Heart right ventricle (tissue), 16 donors: ENCODE data around the gene UBE3B. TPM values are rescaled to one million over a fixed set of nuclear protein-coding genes. Genes with fewer than 3 reads are reported as not detected.

Experiments
- ATAC-seq, 8 donors: fragments of 200-7000 bp; cut with Tn5 transposase; one replicate each; pipeline ENCODE4 v1.9.1; 2020; ENCODE audit warnings: mild to moderate bottlenecking in 8 of 8, moderate library complexity in 8 of 8, moderate number of reproducible peaks in 1 of 8
- DNase-seq, 2 donors: peaks; one replicate each; pipeline ENCODE4 v3.0.0-alpha.2; 2020
- H3K27ac ChIP-seq, 10 donors: fragments of 200-600 bp; sonication (generic) in 2 of 10; one replicate each; pipeline versions ENCODE4 v1.5.0 to v1.8.0; 2020 to 2022; ENCODE audit warnings: mild to moderate bottlenecking in 3 of 10
- H3K27me3 ChIP-seq, 7 donors: fragments of 200-600 bp; one replicate each; pipeline ENCODE4 v1.8.0; 2021 to 2022; ENCODE audit warnings: mild to moderate bottlenecking in 2 of 7
- H3K36me3 ChIP-seq, 9 donors: fragments of 200-600 bp; sonication (generic) in 1 of 9; one replicate each; pipeline versions ENCODE4 v1.5.0 to v1.8.0; 2020 to 2022; ENCODE audit warnings: mild to moderate bottlenecking in 2 of 9
- H3K4me1 ChIP-seq, 9 donors: fragments of 200-600 bp; sonication (generic) in 1 of 9; one replicate each; pipeline versions ENCODE4 v1.5.0 to v1.8.0; 2020 to 2022; ENCODE audit warnings: mild to moderate bottlenecking in 4 of 9
- H3K4me3 ChIP-seq, 10 donors: fragments of 200-600 bp; sonication (generic) in 2 of 10; one replicate each; pipeline versions ENCODE4 v1.5.0 to v1.8.0; 2020 to 2022; ENCODE audit warnings: mild to moderate bottlenecking in 7 of 10, moderate library complexity in 2 of 10
- H3K9me3 ChIP-seq, 11 donors: fragments of 200-600 bp in 10 of 11; sonication (generic) in 2 of 11; one replicate each; pipeline versions ENCODE4 v1.5.0 to v1.8.0; 2013 to 2022; ENCODE audit warnings: mild to moderate bottlenecking in 2 of 11, control low read depth in 1 of 11, moderate library complexity in 1 of 11
- WGBS, 2 donors: extraction: QIAGEN DNeasy Blood & Tissue Kit; methylation state at CpG; one replicate each; pipeline ENCODE4 v1.1.7; 2013; ENCODE audit warnings: inconsistent platforms in 1 of 2; 5-methylcytosine and 5-hydroxymethylcytosine counted together
- intact Hi-C, 10 donors: fragments of 100-400 bp; cut with DNase I; formaldehyde crosslinking; loops; one replicate each; pipeline versions ENCODE4 v1.11.1 to v1.14.2; 2022
- polyA plus RNA-seq, 2 donors: library from polyadenylated mRNA; stranded (reverse); fragments of 200-250 nt; gene quantifications; one replicate each; pipeline ENCODE4 v1.2.3, GENCODE V29; 2013
- total RNA-seq, 10 donors: library from RNA; stranded (reverse); fragmentation: NEBNext Ultra II Directional in 3 of 10; extraction: Animal tissue kit (Norgen Biotek cat#: 25700) in 3 of 10; gene quantifications; one replicate each; pipeline versions ENCODE4 v1.2.1 to v1.2.4, GENCODE V29; 2021 to 2023
- TF ChIP-seq, protein P1 (sequence below), 9 donors: fragments of 200-600 bp; sonication (generic) in 2 of 9; IDR thresholded peaks; one replicate each; pipeline versions ENCODE4 v1.5.0 to v1.8.0; 2021 to 2022; ENCODE audit warnings: antibody characterized with exemption in 9 of 9, mild to moderate bottlenecking in 5 of 9, moderate library complexity in 1 of 9
- donor health status: Arrhythmogenic right ventricular cardiomyopathy.
- donor health status: ischemic (EF 13 %, LVEDD 7.1; RV severe dilation, severe dysfunction).
- donor health status: healthy with polysubstance abuse.
- donor health status: DM: no; HTN: yes; CAD: no.
- donor health status: DM: no; HTN: no; CAD: no.
- donor health status: ischemic (EF 25% LVEDD 6.9; RV normal size, moderate dysfunction).
- donor health status: ischemic (EF 25% LVEDD 5.7; RV mildly dilated, moderate dysfunction).
- donor health status: healthy.
- donor health status: DM: yes; HTN: yes; CAD: no.
- donor health status: Ischemic cardiomyopathy.
- donor health status: ischemic (EF 35%, LVEDD 5.7; RV mildly dilated, moderate dysfunction).
- donor health status: nonischemic (EF 11% LVEDD 7.7; RV severe dilation, severe dysfunction).
- donor health status: DM: yes; HTN: yes; CAD: no.
- donor health status: PGD.
- donor health status: ischemic (EF 29% LVEDD 5.4; RV normal size, mild dysfunction).
- donor health status: nonischemic (EF 23%, LVEDD 6.1; RV moderate dilation, normal function).

Gene UBE3B
- total and polyA plus RNA-seq, 12 donors: 13.7 to 58.8 (median 55.5) TPM

DNA sequence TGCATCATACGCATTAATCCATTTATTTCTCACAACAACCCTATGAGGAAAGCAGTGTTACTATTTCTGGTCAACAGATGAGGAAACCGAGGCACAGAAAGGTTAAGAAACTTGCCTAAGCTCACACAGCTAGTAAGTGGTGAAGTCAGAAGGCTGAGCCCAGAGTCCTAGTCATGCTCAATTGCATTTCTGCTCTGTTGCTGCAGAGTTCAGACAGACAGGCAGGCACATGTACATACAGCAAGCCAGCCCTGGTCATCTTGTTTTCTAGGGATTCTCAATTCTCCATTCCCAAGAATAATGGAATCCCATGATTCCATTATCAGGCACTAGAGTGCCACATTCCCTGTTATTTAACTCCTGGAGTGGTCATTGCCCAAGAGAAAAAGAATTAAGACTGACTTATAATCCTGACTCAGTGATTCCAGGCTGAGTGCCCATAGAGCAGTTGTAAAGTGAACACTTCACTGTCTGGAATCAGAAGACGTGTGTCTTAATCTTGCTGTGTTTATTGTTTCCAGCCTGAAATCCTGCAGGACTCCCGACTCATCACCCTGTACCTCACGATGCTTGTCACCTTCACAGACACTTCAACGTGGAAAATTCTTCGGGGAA is 10.7 kb downstream of the UBE3B start:
- TF ChIP-seq, protein P1, sequence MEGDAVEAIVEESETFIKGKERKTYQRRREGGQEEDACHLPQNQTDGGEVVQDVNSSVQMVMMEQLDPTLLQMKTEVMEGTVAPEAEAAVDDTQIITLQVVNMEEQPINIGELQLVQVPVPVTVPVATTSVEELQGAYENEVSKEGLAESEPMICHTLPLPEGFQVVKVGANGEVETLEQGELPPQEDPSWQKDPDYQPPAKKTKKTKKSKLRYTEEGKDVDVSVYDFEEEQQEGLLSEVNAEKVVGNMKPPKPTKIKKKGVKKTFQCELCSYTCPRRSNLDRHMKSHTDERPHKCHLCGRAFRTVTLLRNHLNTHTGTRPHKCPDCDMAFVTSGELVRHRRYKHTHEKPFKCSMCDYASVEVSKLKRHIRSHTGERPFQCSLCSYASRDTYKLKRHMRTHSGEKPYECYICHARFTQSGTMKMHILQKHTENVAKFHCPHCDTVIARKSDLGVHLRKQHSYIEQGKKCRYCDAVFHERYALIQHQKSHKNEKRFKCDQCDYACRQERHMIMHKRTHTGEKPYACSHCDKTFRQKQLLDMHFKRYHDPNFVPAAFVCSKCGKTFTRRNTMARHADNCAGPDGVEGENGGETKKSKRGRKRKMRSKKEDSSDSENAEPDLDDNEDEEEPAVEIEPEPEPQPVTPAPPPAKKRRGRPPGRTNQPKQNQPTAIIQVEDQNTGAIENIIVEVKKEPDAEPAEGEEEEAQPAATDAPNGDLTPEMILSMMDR (IDR thresholded peaks at IDR 0.05): no peak
- H3K4me1 ChIP-seq: no peaks in the 10 kb centered on the region
- no peak for ATAC-seq
- intact Hi-C loops: no loop called here
- no peaks in the 10 kb centered on the region for H3K9me3 ChIP-seq
- DNase-seq: no peak
- H3K27ac ChIP-seq: no peak overlapping the region
- H3K36me3 ChIP-seq: peaks cover 6 to 100% (median 83%) of the 10 kb centered on the region in 9 donors
- H3K27me3 ChIP-seq: no peaks in the 10 kb centered on the region
- WGBS, 2 donors: 85 to 88% methylated on average over 7 of the region's 7 CpGs
- H3K4me3 ChIP-seq: no peak overlapping the region

- DNase-seq (no peak), ATAC-seq (no peak)
- no peak overlapping the region for H3K27ac ChIP-seq
- no peaks in the 10 kb centered on the region for H3K4me1 ChIP-seq
- WGBS, 2 donors: 93 to 94% methylated on average over 14 of the region's 14 CpGs
- H3K4me3 ChIP-seq: no peak overlapping the region
- H3K36me3 ChIP-seq: peaks cover 6 to 100% (median 87%) of the 10 kb centered on the region in 9 donors
- intact Hi-C loops: no loop called here
- H3K9me3 ChIP-seq: no peaks in the 10 kb centered on the region
- TF ChIP-seq, protein P1 (IDR thresholded peaks at IDR 0.05): no peak
- H3K27me3 ChIP-seq: no peaks in the 10 kb centered on the region
Observed at GRCh38 chr12:109489016-109489954, 11.9 kb downstream of the UBE3B start.

- Histone ChIP-seq H3K36me3 (peaks cover under 1 to 100% (median 82%) of the 10 kb centered on the region in 9 donors), H3K27me3 (no peaks in the 10 kb centered on the region), H3K9me3 (no peaks in the 10 kb centered on the region), H3K4me3 (no peak overlapping the region), H3K27ac (no peak overlapping the region), H3K4me1 (no peaks in the 10 kb centered on the region)
- ATAC-seq: no peak
- intact Hi-C loops: no loop called here
- TF ChIP-seq, protein P1 (IDR thresholded peaks at IDR 0.05): no peak
- no peak for DNase-seq
- 90 to 93% methylated on average over 1 of the region's 1 CpG for WGBS, 2 donors
Observed at GRCh38 chr12:109489955-109490565, 12.6 kb downstream of the UBE3B start.

DNA sequence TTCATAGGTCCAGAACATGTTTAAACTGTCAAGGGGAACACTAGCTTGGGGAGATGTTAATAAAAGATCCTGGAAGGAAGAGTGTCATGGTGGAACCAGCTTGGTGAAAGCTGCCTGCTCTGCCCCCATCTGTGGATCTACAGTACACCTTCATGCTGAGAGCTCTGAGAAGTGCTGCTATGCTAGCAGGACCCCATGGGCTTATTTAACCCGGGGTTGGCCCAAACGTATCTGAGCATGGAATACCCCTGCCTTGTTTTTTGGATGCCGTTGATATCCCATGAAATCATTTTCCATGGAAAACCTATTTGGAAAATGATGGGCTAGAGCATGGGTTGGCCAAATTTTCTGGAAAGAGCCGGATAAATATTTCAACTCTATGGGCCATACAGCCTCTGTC is 14.2 kb downstream of the UBE3B start:
- no peak overlapping the region for H3K27ac ChIP-seq
- intact Hi-C loops: no loop called here
- no peak overlapping the region for H3K4me3 ChIP-seq
- DNase-seq (no peak), ATAC-seq (no peak)
- H3K27me3 ChIP-seq: no peaks in the 10 kb centered on the region
- peaks cover 0 to 100% (median 73%) of the 10 kb centered on the region in 9 donors for H3K36me3 ChIP-seq
- no peaks in the 10 kb centered on the region for H3K4me1 ChIP-seq
- no peaks in the 10 kb centered on the region for H3K9me3 ChIP-seq
- TF ChIP-seq, protein P1 (IDR thresholded peaks at IDR 0.05): no peak
- 92 to 95% methylated on average over 4 of the region's 4 CpGs for WGBS, 2 donors
